ENCODE results near the gene LEFTY2. TPM values are rescaled to one million over a fixed set of nuclear protein-coding genes. Genes with fewer than 3 reads are reported as not detected.

The LEFTY2 gene
- polyA plus RNA-seq, 1 donor from 2014 or later, result not detected

DNA sequence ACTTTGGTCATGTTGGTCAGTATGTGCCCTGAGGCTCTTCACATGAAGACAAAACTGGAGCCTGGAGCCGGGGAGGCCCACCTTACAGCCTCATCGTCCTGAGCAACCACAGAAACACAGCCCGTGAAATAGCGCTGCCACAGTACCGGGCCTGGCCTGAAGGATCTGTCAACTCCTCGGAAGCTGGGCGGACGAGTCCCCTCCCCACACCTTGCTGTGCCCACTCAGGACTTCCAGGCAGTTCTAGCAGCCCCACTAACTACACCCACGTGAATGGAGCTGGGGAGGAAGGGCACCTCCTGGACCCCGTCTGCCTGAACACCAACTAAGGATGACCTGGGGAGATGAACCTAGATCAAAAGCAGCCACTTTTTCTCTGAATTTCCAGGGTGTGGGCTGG lies 33.4 kb upstream of the LEFTY2 start:
- Histone ChIP-seq H4K20me1 (ENCODE audit: insufficient read depth) (no peaks in the 10 kb centered on the region), H3K36me3 (ENCODE audit: insufficient read depth, low read length) (no peaks in the 10 kb centered on the region), H3K79me2 (replicated peaks; ENCODE audit: insufficient read depth, low read length) (no peaks in the 10 kb centered on the region), H3K4me2 (ENCODE audit: low read length) (no peak overlapping the region), H3K9ac (ENCODE audit: low read length) (no peak overlapping the region), H3K4me3 (ENCODE audit: low read length) (no peak overlapping the region), H3K27ac (ENCODE audit: low read length) (no peak overlapping the region), H3K9me2 (ENCODE audit: insufficient read depth, low read length) (no peaks in the 10 kb centered on the region), H2AFZ (ENCODE audit: low read depth, low read length) (no peak overlapping the region), H3K9me3 (ENCODE audit: low read length) (no peaks in the 10 kb centered on the region), H3F3A (ENCODE audit: insufficient read depth, low read length, poor library complexity, severe bottlenecking) (no peaks in the 10 kb centered on the region), H3K27me3 (ENCODE audit: insufficient read depth, low read depth, low read length) (no peaks in the 10 kb centered on the region)
- TF ChIP-seq POLR2AphosphoS5 (IDR thresholded peaks at IDR 0.05) (no peak), TAF1 (IDR thresholded peaks at IDR 0.05; ENCODE audit: low read depth) (no peak), EP300 (conservative IDR thresholded peaks at IDR 0.05; ENCODE audit: poor library complexity, severe bottlenecking) (no peak), MXI1 (conservative IDR thresholded peaks at IDR 0.05; ENCODE audit: poor library complexity, severe bottlenecking) (no peak), RAD21 (conservative IDR thresholded peaks at IDR 0.05) (no peak), SMC3 (conservative IDR thresholded peaks at IDR 0.05; ENCODE audit: poor library complexity) (no peak), EZH2 (IDR thresholded peaks at IDR 0.05; ENCODE audit: borderline replicate concordance, insufficient read depth, low read length, poor library complexity, severe bottlenecking) (no peak)
- TF ChIP-seq, protein P1, sequence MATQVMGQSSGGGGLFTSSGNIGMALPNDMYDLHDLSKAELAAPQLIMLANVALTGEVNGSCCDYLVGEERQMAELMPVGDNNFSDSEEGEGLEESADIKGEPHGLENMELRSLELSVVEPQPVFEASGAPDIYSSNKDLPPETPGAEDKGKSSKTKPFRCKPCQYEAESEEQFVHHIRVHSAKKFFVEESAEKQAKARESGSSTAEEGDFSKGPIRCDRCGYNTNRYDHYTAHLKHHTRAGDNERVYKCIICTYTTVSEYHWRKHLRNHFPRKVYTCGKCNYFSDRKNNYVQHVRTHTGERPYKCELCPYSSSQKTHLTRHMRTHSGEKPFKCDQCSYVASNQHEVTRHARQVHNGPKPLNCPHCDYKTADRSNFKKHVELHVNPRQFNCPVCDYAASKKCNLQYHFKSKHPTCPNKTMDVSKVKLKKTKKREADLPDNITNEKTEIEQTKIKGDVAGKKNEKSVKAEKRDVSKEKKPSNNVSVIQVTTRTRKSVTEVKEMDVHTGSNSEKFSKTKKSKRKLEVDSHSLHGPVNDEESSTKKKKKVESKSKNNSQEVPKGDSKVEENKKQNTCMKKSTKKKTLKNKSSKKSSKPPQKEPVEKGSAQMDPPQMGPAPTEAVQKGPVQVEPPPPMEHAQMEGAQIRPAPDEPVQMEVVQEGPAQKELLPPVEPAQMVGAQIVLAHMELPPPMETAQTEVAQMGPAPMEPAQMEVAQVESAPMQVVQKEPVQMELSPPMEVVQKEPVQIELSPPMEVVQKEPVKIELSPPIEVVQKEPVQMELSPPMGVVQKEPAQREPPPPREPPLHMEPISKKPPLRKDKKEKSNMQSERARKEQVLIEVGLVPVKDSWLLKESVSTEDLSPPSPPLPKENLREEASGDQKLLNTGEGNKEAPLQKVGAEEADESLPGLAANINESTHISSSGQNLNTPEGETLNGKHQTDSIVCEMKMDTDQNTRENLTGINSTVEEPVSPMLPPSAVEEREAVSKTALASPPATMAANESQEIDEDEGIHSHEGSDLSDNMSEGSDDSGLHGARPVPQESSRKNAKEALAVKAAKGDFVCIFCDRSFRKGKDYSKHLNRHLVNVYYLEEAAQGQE (IDR thresholded peaks at IDR 0.05; ENCODE audit: borderline replicate concordance), result no peak
- TF ChIP-seq, protein P2, sequence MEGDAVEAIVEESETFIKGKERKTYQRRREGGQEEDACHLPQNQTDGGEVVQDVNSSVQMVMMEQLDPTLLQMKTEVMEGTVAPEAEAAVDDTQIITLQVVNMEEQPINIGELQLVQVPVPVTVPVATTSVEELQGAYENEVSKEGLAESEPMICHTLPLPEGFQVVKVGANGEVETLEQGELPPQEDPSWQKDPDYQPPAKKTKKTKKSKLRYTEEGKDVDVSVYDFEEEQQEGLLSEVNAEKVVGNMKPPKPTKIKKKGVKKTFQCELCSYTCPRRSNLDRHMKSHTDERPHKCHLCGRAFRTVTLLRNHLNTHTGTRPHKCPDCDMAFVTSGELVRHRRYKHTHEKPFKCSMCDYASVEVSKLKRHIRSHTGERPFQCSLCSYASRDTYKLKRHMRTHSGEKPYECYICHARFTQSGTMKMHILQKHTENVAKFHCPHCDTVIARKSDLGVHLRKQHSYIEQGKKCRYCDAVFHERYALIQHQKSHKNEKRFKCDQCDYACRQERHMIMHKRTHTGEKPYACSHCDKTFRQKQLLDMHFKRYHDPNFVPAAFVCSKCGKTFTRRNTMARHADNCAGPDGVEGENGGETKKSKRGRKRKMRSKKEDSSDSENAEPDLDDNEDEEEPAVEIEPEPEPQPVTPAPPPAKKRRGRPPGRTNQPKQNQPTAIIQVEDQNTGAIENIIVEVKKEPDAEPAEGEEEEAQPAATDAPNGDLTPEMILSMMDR (IDR thresholded peaks at IDR 0.05; ENCODE audit: poor library complexity, severe bottlenecking), result no peak

DNA sequence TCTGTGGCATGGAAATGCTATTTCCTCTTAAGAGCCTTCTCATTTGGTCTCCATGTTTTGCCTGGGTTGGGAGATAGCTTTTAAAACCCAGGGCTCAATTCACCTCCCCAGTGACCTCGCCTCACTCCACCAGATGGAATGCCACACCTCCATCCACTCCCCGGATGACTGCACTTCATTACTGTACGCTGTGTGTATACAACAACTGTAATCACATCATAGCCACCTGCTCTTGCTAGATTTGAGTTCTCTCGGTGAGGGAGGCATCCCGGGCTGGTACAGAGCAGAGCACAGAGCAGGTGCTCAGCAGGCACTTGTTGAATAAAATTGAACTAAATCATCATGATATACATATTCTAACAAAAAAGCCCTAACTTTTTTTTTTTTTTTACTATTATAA lies 32.1 kb upstream of the LEFTY2 start:
- H3K27ac ChIP-seq (ENCODE audit: low read length), result no peak overlapping the region
- no peak overlapping the region for H3K4me3 ChIP-seq (ENCODE audit: low read length)

More for the DNA sequence above, 32.1 kb upstream of the LEFTY2 start:
- no peaks in the 10 kb centered on the region for H3K9me2 ChIP-seq (ENCODE audit: insufficient read depth, low read length)
- H3F3A ChIP-seq (ENCODE audit: insufficient read depth, low read length, poor library complexity, severe bottlenecking), result no peaks in the 10 kb centered on the region
- TF ChIP-seq RAD21 (conservative IDR thresholded peaks at IDR 0.05) (no peak), EP300 (conservative IDR thresholded peaks at IDR 0.05; ENCODE audit: poor library complexity, severe bottlenecking) (no peak), MXI1 (conservative IDR thresholded peaks at IDR 0.05; ENCODE audit: poor library complexity, severe bottlenecking) (no peak), POLR2AphosphoS5 (IDR thresholded peaks at IDR 0.05) (no peak), EZH2 (IDR thresholded peaks at IDR 0.05; ENCODE audit: borderline replicate concordance, insufficient read depth, low read length, poor library complexity, severe bottlenecking) (no peak), SMC3 (conservative IDR thresholded peaks at IDR 0.05; ENCODE audit: poor library complexity) (no peak), TAF1 (IDR thresholded peaks at IDR 0.05; ENCODE audit: low read depth) (no peak)
- TF ChIP-seq, protein P2 (IDR thresholded peaks at IDR 0.05; ENCODE audit: poor library complexity, severe bottlenecking), result no peak
- no peak overlapping the region for H3K4me2 ChIP-seq (ENCODE audit: low read length)
- H3K79me2 ChIP-seq (replicated peaks; ENCODE audit: insufficient read depth, low read length), result no peaks in the 10 kb centered on the region
- no peak overlapping the region for H3K9ac ChIP-seq (ENCODE audit: low read length)
- H3K9me3 ChIP-seq (ENCODE audit: low read length), result no peaks in the 10 kb centered on the region
- H3K27me3 ChIP-seq (ENCODE audit: insufficient read depth, low read depth, low read length), result no peaks in the 10 kb centered on the region
- no peaks in the 10 kb centered on the region for H4K20me1 ChIP-seq (ENCODE audit: insufficient read depth)
- H2AFZ ChIP-seq (ENCODE audit: low read depth, low read length), result no peak overlapping the region
- H3K36me3 ChIP-seq (ENCODE audit: insufficient read depth, low read length), result no peaks in the 10 kb centered on the region

Data from neural cell (in vitro differentiated cells).